Trophoblast cell (in vitro differentiated cells and primary cell): ENCODE results near the gene PASK.

Source experiments
- DNase-seq, 2 donors: peaks; one replicate each; pipeline ENCODE4 v3.0.0-alpha.2; 2016
- H2AFZ ChIP-seq: 2 replicates; pipeline ENCODE4 v1.6.1; 2013; ENCODE audit warnings: low read length, moderate library complexity, mild to moderate bottlenecking; ENCODE audit not compliant: insufficient read depth, poor library complexity
- H2AK5ac ChIP-seq: 2 replicates; pipeline ENCODE4 v1.6.1; 2013; ENCODE audit warnings: mild to moderate bottlenecking, low read length
- H2BK120ac ChIP-seq: 2 replicates; pipeline ENCODE4 v1.6.1; 2013; ENCODE audit warnings: low read length, mild to moderate bottlenecking, moderate library complexity; ENCODE audit not compliant: insufficient read depth, poor library complexity
- H2BK12ac ChIP-seq: 2 replicates; pipeline ENCODE4 v1.6.1; 2013; ENCODE audit warnings: mild to moderate bottlenecking, low read length, moderate library complexity
- H2BK5ac ChIP-seq: 2 replicates; pipeline ENCODE4 v1.6.1; 2013; ENCODE audit warnings: low read length, low read depth, moderate library complexity, mild to moderate bottlenecking; ENCODE audit not compliant: poor library complexity
- H3K14ac ChIP-seq: 2 replicates; pipeline ENCODE4 v1.6.1; 2013; ENCODE audit warnings: mild to moderate bottlenecking, low read length
- H3K18ac ChIP-seq: 2 replicates; pipeline ENCODE4 v1.6.1; 2013; ENCODE audit warnings: mild to moderate bottlenecking, low read length
- H3K23ac ChIP-seq: 2 replicates; pipeline ENCODE4 v1.6.1; 2013; ENCODE audit warnings: low read length
- H3K27ac ChIP-seq: 2 replicates; pipeline ENCODE4 v1.5.1; 2013; ENCODE audit warnings: low read depth, mild to moderate bottlenecking, inconsistent platforms, low read length, moderate library complexity
- H3K27me3 ChIP-seq: 2 replicates; pipeline ENCODE4 v1.6.1; 2013; ENCODE audit warnings: inconsistent platforms, mild to moderate bottlenecking, low read length, moderate library complexity; ENCODE audit not compliant: insufficient read depth
- H3K36me3 ChIP-seq, 2 experiments: 1 replicate in 1 of 2; 2 replicates in 1 of 2; pipeline ENCODE4 v1.6.1; 2013; ENCODE audit warnings: low read length in 2 of 2, mild to moderate bottlenecking in 2 of 2, moderate library complexity in 1 of 2; ENCODE audit not compliant: insufficient read depth in 2 of 2, control insufficient read depth in 1 of 2
- H3K4ac ChIP-seq: 2 replicates; pipeline ENCODE4 v1.6.1; 2013; ENCODE audit warnings: low read depth, mild to moderate bottlenecking, low read length, moderate library complexity
- H3K4me1 ChIP-seq, 2 experiments: 1 replicate in 1 of 2; 2 replicates in 1 of 2; pipeline ENCODE4 v1.6.1; 2013; ENCODE audit warnings: low read length in 2 of 2, mild to moderate bottlenecking in 2 of 2, moderate library complexity in 1 of 2; ENCODE audit not compliant: insufficient read depth in 2 of 2, control insufficient read depth in 1 of 2
- H3K4me2 ChIP-seq: 2 replicates; pipeline ENCODE4 v1.6.1; 2013; ENCODE audit warnings: inconsistent platforms, mild to moderate bottlenecking, low read length, moderate library complexity
- H3K4me3 ChIP-seq: 2 replicates; pipeline ENCODE4 v1.5.1; 2013; ENCODE audit warnings: mild to moderate bottlenecking, low read depth, low read length, inconsistent platforms
- H3K79me1 ChIP-seq: one replicate; pipeline ENCODE4 v1.6.1; 2013; ENCODE audit warnings: low read length
- H3K79me2 ChIP-seq: 2 replicates; pipeline ENCODE4 v1.6.1; 2013; ENCODE audit warnings: low read length, mild to moderate bottlenecking; ENCODE audit not compliant: control insufficient read depth, insufficient read depth, poor library complexity
- H3K9ac ChIP-seq: 2 replicates; pipeline ENCODE4 v1.6.1; 2013; ENCODE audit warnings: mild to moderate bottlenecking, low read length
- H3K9me3 ChIP-seq: 2 replicates; pipeline ENCODE4 v1.6.1; 2013; ENCODE audit warnings: low read depth, mild to moderate bottlenecking, control low read depth, inconsistent platforms, low read length; ENCODE audit not compliant: insufficient read depth
- H4K12ac ChIP-seq: 2 replicates; pipeline ENCODE4 v1.6.1; 2013; ENCODE audit warnings: low read depth, mild to moderate bottlenecking, low read length, moderate library complexity
- H4K8ac ChIP-seq: 2 replicates; pipeline ENCODE4 v1.6.1; 2013; ENCODE audit warnings: low read depth, mild to moderate bottlenecking, low read length, moderate library complexity
- H4K91ac ChIP-seq: one replicate; pipeline ENCODE4 v1.6.1; 2013; ENCODE audit warnings: low read depth, mild to moderate bottlenecking, low read length, moderate library complexity
- WGBS: extraction: QIAGEN DNeasy Blood & Tissue Kit; methylation state at CpG from one replicate; pipeline ENCODE4 v1.1.7; 2013; ENCODE audit warnings: missing lambda C conversion rate; ENCODE audit not compliant: insufficient read length, insufficient coverage; ENCODE audit errors: extremely low coverage; 5-methylcytosine and 5-hydroxymethylcytosine counted together

PASK gene

GRCh38 chr2:241155936-241156335 lies 6.7 kb upstream of the PASK start:
- no peaks in the 10 kb centered on the region for H3K27me3 ChIP-seq
- no peak overlapping the region for H4K12ac ChIP-seq
- no peak overlapping the region for H3K4me2 ChIP-seq
- H4K8ac ChIP-seq, result no peak overlapping the region
- H2AK5ac ChIP-seq, result no peak overlapping the region
- H3K79me1 ChIP-seq, result no peaks in the 10 kb centered on the region
- no peak overlapping the region for H3K18ac ChIP-seq
- H4K91ac ChIP-seq, result no peak overlapping the region
- no peaks in the 10 kb centered on the region for H3K79me2 ChIP-seq
- no peak overlapping the region for H3K4me3 ChIP-seq
- no peak overlapping the region for H2AFZ ChIP-seq
- no peak overlapping the region for H3K27ac ChIP-seq
- no peak overlapping the region for H3K23ac ChIP-seq
- H2BK120ac ChIP-seq, result no peak overlapping the region
- no peak overlapping the region for H2BK12ac ChIP-seq
- WGBS, result no CpG with 5 or more reads among the region's 1 CpG
- H2BK5ac ChIP-seq, result no peak overlapping the region
- peaks cover 4 to 8% of the 10 kb centered on the region in 2 experiments for H3K4me1 ChIP-seq
- H3K9me3 ChIP-seq, result peaks cover 1% of the 10 kb centered on the region
- H3K14ac ChIP-seq, result no peak overlapping the region
- peaks cover 27 to 40% of the 10 kb centered on the region in 2 experiments for H3K36me3 ChIP-seq
- no peak overlapping the region for H3K4ac ChIP-seq
- DNase-seq, result no peak
- no peak overlapping the region for H3K9ac ChIP-seq

- no peak overlapping the region for H4K91ac ChIP-seq
- H2AFZ ChIP-seq, result no peak overlapping the region
- H3K9ac ChIP-seq, result peak overlapping the region; percentile 11
- H3K27ac ChIP-seq, result no peak overlapping the region
- no peak overlapping the region for H3K14ac ChIP-seq
- H2BK5ac ChIP-seq, result no peak overlapping the region
- H3K23ac ChIP-seq, result no peak overlapping the region
- no peak overlapping the region for H2AK5ac ChIP-seq
- no peak overlapping the region for H3K4me2 ChIP-seq
- H2BK12ac ChIP-seq, result no peak overlapping the region
- no peaks in the 10 kb centered on the region for H3K27me3 ChIP-seq
- no peak overlapping the region for H4K8ac ChIP-seq
- no peak overlapping the region for H3K4me3 ChIP-seq
- no peak overlapping the region for H4K12ac ChIP-seq
- peaks cover 25 to 37% of the 10 kb centered on the region in 2 experiments for H3K36me3 ChIP-seq
- no CpG with 5 or more reads among the region's 4 CpGs for WGBS
- peaks cover 4 to 8% of the 10 kb centered on the region in 2 experiments for H3K4me1 ChIP-seq
- peaks cover 1% of the 10 kb centered on the region for H3K9me3 ChIP-seq
- DNase-seq, result no peak
- peaks cover 2% of the 10 kb centered on the region for H3K79me2 ChIP-seq
- H2BK120ac ChIP-seq, result no peak overlapping the region
- H3K79me1 ChIP-seq, result peaks cover 4% of the 10 kb centered on the region
- H3K4ac ChIP-seq, result no peak overlapping the region
- H3K18ac ChIP-seq, result no peak overlapping the region
Measured at GRCh38 chr2:241154915-241155314, 5.6 kb upstream of the PASK start.

GRCh38 chr2:241153616-241154015 lies 4.3 kb upstream of the PASK start:
- H4K8ac ChIP-seq, result no peak overlapping the region
- no CpG with 5 or more reads among the region's 7 CpGs for WGBS
- no peak overlapping the region for H3K27ac ChIP-seq
- no peak overlapping the region for H3K23ac ChIP-seq
- H3K4me1 ChIP-seq, result peaks cover 4 to 8% of the 10 kb centered on the region in 2 experiments
- no peak overlapping the region for H3K9ac ChIP-seq
- DNase-seq, result no peak
- H2BK120ac ChIP-seq, result no peak overlapping the region
- H3K18ac ChIP-seq, result no peak overlapping the region
- no peaks in the 10 kb centered on the region for H3K27me3 ChIP-seq
- H3K4me2 ChIP-seq, result no peak overlapping the region
- no peak overlapping the region for H3K4me3 ChIP-seq
- no peak overlapping the region for H2AK5ac ChIP-seq
- H3K36me3 ChIP-seq, result peaks cover 16 to 28% of the 10 kb centered on the region in 2 experiments
- no peak overlapping the region for H3K14ac ChIP-seq
- H2BK12ac ChIP-seq, result no peak overlapping the region
- H4K12ac ChIP-seq, result no peak overlapping the region
- peaks cover 1% of the 10 kb centered on the region for H3K9me3 ChIP-seq
- H3K79me2 ChIP-seq, result peaks cover 5% of the 10 kb centered on the region
- no peak overlapping the region for H2AFZ ChIP-seq
- peaks cover 7% of the 10 kb centered on the region for H3K79me1 ChIP-seq
- H3K4ac ChIP-seq, result no peak overlapping the region
- no peak overlapping the region for H4K91ac ChIP-seq
- H2BK5ac ChIP-seq, result no peak overlapping the region

GRCh38 chr2:241151934-241152660 lies 2.8 kb upstream of the PASK start:
- no CpG with 5 or more reads among the region's 8 CpGs for WGBS
- Histone ChIP-seq H3K9ac (peak overlapping the region; percentile 5), H3K27me3 (no peaks in the 10 kb centered on the region), H3K79me2 (peaks cover 5% of the 10 kb centered on the region), H3K4ac (no peak overlapping the region), H3K27ac (no peak overlapping the region), H3K79me1 (peaks cover 7% of the 10 kb centered on the region), H3K36me3 (peaks cover 8 to 14% of the 10 kb centered on the region in 2 experiments), H3K18ac (no peak overlapping the region), H2BK120ac (no peak overlapping the region), H4K91ac (no peak overlapping the region), H2AK5ac (no peak overlapping the region), H4K12ac (no peak overlapping the region), H3K14ac (no peak overlapping the region), H3K4me2 (peak overlapping the region; percentile 18), H3K9me3 (peaks cover 1% of the 10 kb centered on the region), H2AFZ (no peak overlapping the region), H2BK5ac (no peak overlapping the region), H3K4me3 (no peak overlapping the region), H3K23ac (no peak overlapping the region), H2BK12ac (no peak overlapping the region), H3K4me1 (peaks cover 6 to 13% of the 10 kb centered on the region in 2 experiments), H4K8ac (no peak overlapping the region)
- no peak for DNase-seq
